Endodermal cell (in vitro differentiated cells): ENCODE results near the gene TMEM158. TPM values are rescaled to one million over a fixed set of nuclear protein-coding genes. Genes with fewer than 3 reads are reported as not detected.

Source experiments
- DNase-seq: peaks from one replicate; pipeline ENCODE4 v3.0.0-alpha.2; 2017
- H3K27ac ChIP-seq: 2 replicates; pipeline ENCODE4 v1.5.1; 2013; ENCODE audit warnings: mild to moderate bottlenecking, low read depth, low read length, moderate library complexity
- H3K27me3 ChIP-seq: 2 replicates; pipeline ENCODE4 v1.6.1; 2013; ENCODE audit warnings: mild to moderate bottlenecking, low read length, moderate library complexity; ENCODE audit not compliant: insufficient read depth, control insufficient read depth, poor library complexity, severe bottlenecking
- H3K36me3 ChIP-seq: 2 replicates; pipeline ENCODE4 v1.7.0; 2013; ENCODE audit warnings: mild to moderate bottlenecking, low read length, moderate library complexity; ENCODE audit not compliant: control insufficient read depth, insufficient read depth
- H3K4me1 ChIP-seq: one replicate; pipeline ENCODE4 v1.7.0; 2013; ENCODE audit warnings: low read length; ENCODE audit not compliant: control insufficient read depth, insufficient read depth
- H3K4me3 ChIP-seq: 2 replicates; pipeline ENCODE4 v1.5.1; 2013; ENCODE audit warnings: mild to moderate bottlenecking, low read length, moderate library complexity
- H3K9ac ChIP-seq: 2 replicates; pipeline ENCODE4 v1.6.1; 2013; ENCODE audit warnings: mild to moderate bottlenecking, low read length, moderate library complexity; ENCODE audit not compliant: poor library complexity, severe bottlenecking; ENCODE audit errors: extremely low read depth
- H3K9me3 ChIP-seq: 2 replicates; pipeline ENCODE4 v1.6.1; 2013; ENCODE audit warnings: mild to moderate bottlenecking, low read length, moderate library complexity; ENCODE audit not compliant: control insufficient read depth
- H3K27ac Mint-ChIP-seq: 2 replicates; pipeline ENCODE4 v1.8.0; 2020; ENCODE audit warnings: mixed read lengths
- H3K27me3 Mint-ChIP-seq: 2 replicates; pipeline ENCODE4 v1.8.0; 2021; ENCODE audit warnings: mild to moderate bottlenecking, mixed read lengths; ENCODE audit not compliant: insufficient read depth
- H3K36me3 Mint-ChIP-seq: 2 replicates; pipeline ENCODE4 v1.8.0; 2020; ENCODE audit warnings: low read depth, mixed read lengths
- H3K4me1 Mint-ChIP-seq: 2 replicates; pipeline ENCODE4 v1.8.0; 2020; ENCODE audit warnings: mixed read lengths
- H3K4me3 Mint-ChIP-seq: 2 replicates; pipeline ENCODE4 v1.8.0; 2020; ENCODE audit warnings: mild to moderate bottlenecking, moderate library complexity, mixed read lengths
- H3K9me3 Mint-ChIP-seq: 2 replicates; pipeline ENCODE4 v1.8.0; 2020; ENCODE audit warnings: mild to moderate bottlenecking, mixed read lengths
- CTCF ChIP-seq: fragments of 200-600 bp; sonication (generic); conservative IDR thresholded peaks from 2 replicates; pipeline ENCODE4 v1.5.0; 2021; ENCODE audit warnings: antibody characterized with exemption, mild to moderate bottlenecking
- WGBS, 2 experiments: methylation state at CpG; one replicate each; pipeline versions ENCODE4 v1.1.5 to v1.1.7; 2013; ENCODE audit warnings: missing lambda C conversion rate in 2 of 2, mixed read lengths in 1 of 2; ENCODE audit not compliant: insufficient coverage in 1 of 2, insufficient read length in 1 of 2; 5-methylcytosine and 5-hydroxymethylcytosine counted together
- total RNA-seq, 2 donors: library from RNA; stranded (reverse); fragmentation: NEBNext Ultra II Directional in 1 of 2; extraction: Animal tissue kit (Norgen Biotek cat#: 25700) in 1 of 2; gene quantifications; 2 replicates in 1 of 2; 3 replicates in 1 of 2; pipeline ENCODE4 v1.2.1, GENCODE V29; 2021

Gene TMEM158
- total RNA-seq, 2 donors from 2014 or later, result 0.31 to 5.5 TPM

- Mint-ChIP-seq H3K9me3 (no peaks in the 10 kb centered on the region), H3K4me3 (no peak overlapping the region), H3K4me1 (no peaks in the 10 kb centered on the region), H3K36me3 (no peaks in the 10 kb centered on the region), H3K27me3 (peaks cover 12% of the 10 kb centered on the region), H3K27ac (no peak overlapping the region)
- H3K9ac ChIP-seq, result no peak overlapping the region
- no peak overlapping the region for H3K27ac ChIP-seq
- no peaks in the 10 kb centered on the region for H3K9me3 ChIP-seq
- H3K4me1 ChIP-seq, result no peaks in the 10 kb centered on the region
- TF ChIP-seq CTCF, result no peak
- no peak overlapping the region for H3K4me3 ChIP-seq
- WGBS, 2 experiments, result 84 to 87% methylated on average over 4 of the region's 4 CpGs
- no peaks in the 10 kb centered on the region for H3K36me3 ChIP-seq
- H3K27me3 ChIP-seq, result no peaks in the 10 kb centered on the region
- no peak for DNase-seq
Measured at GRCh38 chr3:45176912-45177311, 49.2 kb downstream of the TMEM158 start.

Other genes with a start within 250 kb of the TMEM158 start
- not detected for gene CLEC3B, start 200.0 kb downstream of the TMEM158 start, total RNA-seq
- gene CDCP1, start 79.9 kb downstream of the TMEM158 start, total RNA-seq, result 10 to 100 TPM in 1 of 2 donors, 1 to 10 TPM in 1; 8.9 to 13.1 TPM
- 10 to 100 TPM; 40.4 to 45.6 TPM for gene LARS2, start 162.3 kb upstream of the TMEM158 start, total RNA-seq